ENCODE measurements around the gene ZNF687.

Gene ZNF687

GRCh38 chr1:151290709-151291303 is 8.7 kb downstream of the ZNF687 start:
- no peaks in the 10 kb centered on the region for H3K9me3 ChIP-seq (ENCODE audit: insufficient read depth, low read length, severe bottlenecking)
- H3K27me3 ChIP-seq (ENCODE audit: insufficient read depth, low read length, poor library complexity), result no peaks in the 10 kb centered on the region
- no peak overlapping the region for H3K9ac ChIP-seq (ENCODE audit: low read depth, low read length)
- H3K27ac ChIP-seq (ENCODE audit: low read length), result no peak overlapping the region
- no peaks in the 10 kb centered on the region for H3K4me1 ChIP-seq (ENCODE audit: insufficient read depth, low read length)
- H4K20me1 ChIP-seq (ENCODE audit: insufficient read depth, low read length), result peaks cover 50% of the 10 kb centered on the region
- no peak overlapping the region for H3K4me2 ChIP-seq (ENCODE audit: insufficient read depth, low read length)
- peaks cover 17% of the 10 kb centered on the region; the same call in 1 of the 2 replicates for H3K79me2 ChIP-seq (ENCODE audit: insufficient read depth, low read length)
- no peak for DNase-seq
- H3K4me3 ChIP-seq (ENCODE audit: low read depth in 1 of 2, low read length in 2 of 2), result no peak overlapping the region
- no peak for ATAC-seq (ENCODE audit: insufficient read depth, low read depth)
- no peak overlapping the region for H2AFZ ChIP-seq (ENCODE audit: low read depth, low read length)
- peaks cover 97% of the 10 kb centered on the region for H3K36me3 ChIP-seq (ENCODE audit: insufficient read depth, low read length)
- no peak for TF ChIP-seq CTCF (IDR thresholded peaks at IDR 0.05; ENCODE audit: borderline replicate concordance, extremely low read depth, low read length, poor library complexity, severe bottlenecking)
- TF ChIP-seq EZH2 (IDR thresholded peaks at IDR 0.05; ENCODE audit: borderline replicate concordance, low read depth, low read length, severe bottlenecking), result no peak

- TF ChIP-seq CTCF (IDR thresholded peaks at IDR 0.05; ENCODE audit: borderline replicate concordance, extremely low read depth, low read length, poor library complexity, severe bottlenecking) (peak; percentile 14), EZH2 (IDR thresholded peaks at IDR 0.05; ENCODE audit: borderline replicate concordance, low read depth, low read length, severe bottlenecking) (no peak)
- peaks cover 91% of the 10 kb centered on the region for H3K36me3 ChIP-seq (ENCODE audit: insufficient read depth, low read length)
- no peak overlapping the region for H3K9ac ChIP-seq (ENCODE audit: low read depth, low read length)
- no peak overlapping the region for H3K4me2 ChIP-seq (ENCODE audit: insufficient read depth, low read length)
- no peak overlapping the region for H3K27ac ChIP-seq (ENCODE audit: low read length)
- peak; percentile 37 for ATAC-seq (ENCODE audit: insufficient read depth, low read depth)
- no peak overlapping the region for H3K4me3 ChIP-seq (ENCODE audit: low read depth in 1 of 2, low read length in 2 of 2)
- peaks cover 1% of the 10 kb centered on the region; the same call in 1 of the 2 replicates for H3K79me2 ChIP-seq (ENCODE audit: insufficient read depth, low read length)
- DNase-seq, result peak; percentile 33
- no peaks in the 10 kb centered on the region for H3K9me3 ChIP-seq (ENCODE audit: insufficient read depth, low read length, severe bottlenecking)
- no peak overlapping the region for H2AFZ ChIP-seq (ENCODE audit: low read depth, low read length)
- H4K20me1 ChIP-seq (ENCODE audit: insufficient read depth, low read length), result peaks cover 34% of the 10 kb centered on the region
- no peaks in the 10 kb centered on the region for H3K27me3 ChIP-seq (ENCODE audit: insufficient read depth, low read length, poor library complexity)
- no peaks in the 10 kb centered on the region for H3K4me1 ChIP-seq (ENCODE audit: insufficient read depth, low read length)
Observed at GRCh38 chr1:151292207-151293030, 10.3 kb downstream of the ZNF687 start.

GRCh38 chr1:151293093-151293492 is 11.0 kb downstream of the ZNF687 start:
- H3K4me1 ChIP-seq (ENCODE audit: insufficient read depth, low read length), result no peaks in the 10 kb centered on the region
- no peaks in the 10 kb centered on the region for H3K9me3 ChIP-seq (ENCODE audit: insufficient read depth, low read length, severe bottlenecking)
- H3K27ac ChIP-seq (ENCODE audit: low read length), result no peak overlapping the region
- H3K9ac ChIP-seq (ENCODE audit: low read depth, low read length), result no peak overlapping the region
- H3K27me3 ChIP-seq (ENCODE audit: insufficient read depth, low read length, poor library complexity), result no peaks in the 10 kb centered on the region
- no peak overlapping the region for H2AFZ ChIP-seq (ENCODE audit: low read depth, low read length)
- H4K20me1 ChIP-seq (ENCODE audit: insufficient read depth, low read length), result peaks cover 27% of the 10 kb centered on the region
- TF ChIP-seq CTCF (IDR thresholded peaks at IDR 0.05; ENCODE audit: borderline replicate concordance, extremely low read depth, low read length, poor library complexity, severe bottlenecking) (no peak), EZH2 (IDR thresholded peaks at IDR 0.05; ENCODE audit: borderline replicate concordance, low read depth, low read length, severe bottlenecking) (no peak)
- no peaks in the 10 kb centered on the region for H3K79me2 ChIP-seq (ENCODE audit: insufficient read depth, low read length)
- DNase-seq, result no peak
- no peak overlapping the region for H3K4me2 ChIP-seq (ENCODE audit: insufficient read depth, low read length)
- no peak overlapping the region for H3K4me3 ChIP-seq (ENCODE audit: low read depth in 1 of 2, low read length in 2 of 2)
- H3K36me3 ChIP-seq (ENCODE audit: insufficient read depth, low read length), result peaks cover 91% of the 10 kb centered on the region
- ATAC-seq (ENCODE audit: insufficient read depth, low read depth), result no peak; the same call in 2 of the 3 replicates
